Measurements from ENCODE around the gene SSBP3. TPM values are rescaled to one million over a fixed set of nuclear protein-coding genes. Genes with fewer than 3 reads are reported as not detected.

SSBP3 gene
- total RNA-seq, 3 donors from 2014 or later (not counting 1 experiment from before 2014, with no cell fraction given): 162 to 224 (median 164) TPM

DNA sequence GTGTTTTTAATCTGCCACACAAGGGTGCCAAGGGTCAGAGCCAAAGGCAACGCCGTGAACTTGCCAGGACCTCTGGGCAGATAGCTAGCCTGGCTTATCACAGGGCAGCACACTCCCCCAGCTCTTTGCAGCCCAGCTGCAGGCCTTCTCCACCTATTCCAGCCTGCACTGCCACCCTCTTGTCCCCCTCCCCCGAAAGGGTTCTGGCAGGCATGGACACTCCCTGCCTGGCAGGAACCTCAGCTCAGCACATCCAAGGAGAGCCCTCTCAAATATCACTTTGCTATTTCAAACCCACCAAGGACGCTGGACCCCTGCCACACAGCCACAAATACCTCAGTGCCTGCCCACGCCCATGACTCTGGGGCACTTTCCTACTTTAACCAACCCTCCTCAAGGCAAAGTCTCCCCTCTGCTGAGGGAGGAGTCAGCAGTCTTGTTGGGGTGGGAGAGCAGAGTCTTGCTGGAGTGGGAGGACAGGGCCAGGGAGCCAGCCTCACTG is 9.1 kb downstream of the SSBP3 start:
- H3K27ac Mint-ChIP-seq: peak overlapping the region; percentile 29 to 70
- Histone ChIP-seq H3K27ac (ENCODE audit: low read length) (no peak overlapping the region), H3K4me3 (ENCODE audit: low read length) (no peak overlapping the region), H3K9me3 (ENCODE audit: control insufficient read depth, insufficient read depth, low read length) (no peaks in the 10 kb centered on the region), H3K36me3 (ENCODE audit: control insufficient read depth, insufficient read depth, low read length) (peaks cover 72% of the 10 kb centered on the region), H3K27me3 (ENCODE audit: control insufficient read depth, insufficient read depth, low read length) (no peaks in the 10 kb centered on the region), H3K4me1 (ENCODE audit: control insufficient read depth, insufficient read depth, low read length) (peaks cover 7% of the 10 kb centered on the region)
- TF ChIP-seq, protein P1, sequence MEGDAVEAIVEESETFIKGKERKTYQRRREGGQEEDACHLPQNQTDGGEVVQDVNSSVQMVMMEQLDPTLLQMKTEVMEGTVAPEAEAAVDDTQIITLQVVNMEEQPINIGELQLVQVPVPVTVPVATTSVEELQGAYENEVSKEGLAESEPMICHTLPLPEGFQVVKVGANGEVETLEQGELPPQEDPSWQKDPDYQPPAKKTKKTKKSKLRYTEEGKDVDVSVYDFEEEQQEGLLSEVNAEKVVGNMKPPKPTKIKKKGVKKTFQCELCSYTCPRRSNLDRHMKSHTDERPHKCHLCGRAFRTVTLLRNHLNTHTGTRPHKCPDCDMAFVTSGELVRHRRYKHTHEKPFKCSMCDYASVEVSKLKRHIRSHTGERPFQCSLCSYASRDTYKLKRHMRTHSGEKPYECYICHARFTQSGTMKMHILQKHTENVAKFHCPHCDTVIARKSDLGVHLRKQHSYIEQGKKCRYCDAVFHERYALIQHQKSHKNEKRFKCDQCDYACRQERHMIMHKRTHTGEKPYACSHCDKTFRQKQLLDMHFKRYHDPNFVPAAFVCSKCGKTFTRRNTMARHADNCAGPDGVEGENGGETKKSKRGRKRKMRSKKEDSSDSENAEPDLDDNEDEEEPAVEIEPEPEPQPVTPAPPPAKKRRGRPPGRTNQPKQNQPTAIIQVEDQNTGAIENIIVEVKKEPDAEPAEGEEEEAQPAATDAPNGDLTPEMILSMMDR (IDR thresholded peaks at IDR 0.05): no peak
- ATAC-seq: no peak
- intact Hi-C loops (cut with micrococcal nuclease): no loop called here
- H3K27me3 Mint-ChIP-seq (ENCODE audit: low read depth in 2 of 2): no peaks in the 10 kb centered on the region
- no peak overlapping the region for H3K4me3 Mint-ChIP-seq
- WGBS (ENCODE audit: insufficient coverage): 77% methylated on average over 4 of the region's 5 CpGs
- no peaks in the 10 kb centered on the region for H3K9me3 Mint-ChIP-seq
- peaks cover 43% of the 10 kb centered on the region for H3K36me3 Mint-ChIP-seq
- H3K4me1 Mint-ChIP-seq: peaks cover 79 to 86% of the 10 kb centered on the region in 2 donors
- no peak for DNase-seq

DNA sequence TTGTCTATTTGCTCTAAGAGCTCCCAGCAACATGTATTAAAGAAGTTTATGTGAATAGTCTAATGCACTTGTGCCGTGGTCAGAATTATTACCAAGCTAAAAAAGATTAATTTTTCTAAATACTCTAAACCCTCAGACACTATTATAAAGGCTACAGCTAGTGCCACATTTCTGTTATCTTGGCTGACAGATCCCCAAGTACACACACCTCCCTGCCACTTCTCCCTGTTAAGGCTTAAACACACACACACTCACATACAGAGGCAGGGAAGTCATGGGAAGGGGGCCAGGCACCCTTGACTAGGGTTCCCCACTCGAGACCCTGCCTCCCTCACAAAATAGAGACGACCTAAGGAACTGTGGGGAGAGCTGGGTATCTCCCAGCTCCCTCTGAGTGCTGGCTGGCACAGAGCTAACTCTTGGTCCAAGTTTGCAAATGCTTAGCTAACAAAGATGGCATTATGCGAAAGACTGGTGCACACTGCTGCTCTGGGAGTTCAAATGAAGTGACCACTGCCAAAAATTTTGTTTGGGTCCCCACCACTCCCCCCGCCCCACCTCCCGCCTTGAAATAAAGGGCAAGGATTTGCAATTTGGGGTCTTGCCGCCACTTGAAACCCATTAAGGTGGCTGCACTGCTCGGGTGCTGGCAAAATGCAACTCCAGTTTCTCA is 9.8 kb downstream of the SSBP3 start:
- intact Hi-C loops (cut with micrococcal nuclease): no loop called here
- no peak overlapping the region for H3K4me3 ChIP-seq (ENCODE audit: low read length)
- no peaks in the 10 kb centered on the region for H3K9me3 Mint-ChIP-seq
- no peaks in the 10 kb centered on the region for H3K27me3 Mint-ChIP-seq (ENCODE audit: low read depth in 2 of 2)
- ATAC-seq (no peak), DNase-seq (no peak)
- peaks cover 3% of the 10 kb centered on the region for H3K4me1 ChIP-seq (ENCODE audit: control insufficient read depth, insufficient read depth, low read length)
- peaks cover 35% of the 10 kb centered on the region for H3K36me3 Mint-ChIP-seq
- H3K36me3 ChIP-seq (ENCODE audit: control insufficient read depth, insufficient read depth, low read length): peaks cover 72% of the 10 kb centered on the region
- no peaks in the 10 kb centered on the region for H3K27me3 ChIP-seq (ENCODE audit: control insufficient read depth, insufficient read depth, low read length)
- H3K4me1 Mint-ChIP-seq: peaks cover 74 to 85% of the 10 kb centered on the region in 2 donors
- H3K4me3 Mint-ChIP-seq: peak overlapping the region; percentile 21
- peak overlapping the region; percentile 70 to 76 for H3K27ac Mint-ChIP-seq
- no peaks in the 10 kb centered on the region for H3K9me3 ChIP-seq (ENCODE audit: control insufficient read depth, insufficient read depth, low read length)
- TF ChIP-seq, protein P1 (IDR thresholded peaks at IDR 0.05): no peak
- 88% methylated on average over 8 of the region's 8 CpGs for WGBS (ENCODE audit: insufficient coverage)
- H3K27ac ChIP-seq (ENCODE audit: low read length): no peak overlapping the region

DNA sequence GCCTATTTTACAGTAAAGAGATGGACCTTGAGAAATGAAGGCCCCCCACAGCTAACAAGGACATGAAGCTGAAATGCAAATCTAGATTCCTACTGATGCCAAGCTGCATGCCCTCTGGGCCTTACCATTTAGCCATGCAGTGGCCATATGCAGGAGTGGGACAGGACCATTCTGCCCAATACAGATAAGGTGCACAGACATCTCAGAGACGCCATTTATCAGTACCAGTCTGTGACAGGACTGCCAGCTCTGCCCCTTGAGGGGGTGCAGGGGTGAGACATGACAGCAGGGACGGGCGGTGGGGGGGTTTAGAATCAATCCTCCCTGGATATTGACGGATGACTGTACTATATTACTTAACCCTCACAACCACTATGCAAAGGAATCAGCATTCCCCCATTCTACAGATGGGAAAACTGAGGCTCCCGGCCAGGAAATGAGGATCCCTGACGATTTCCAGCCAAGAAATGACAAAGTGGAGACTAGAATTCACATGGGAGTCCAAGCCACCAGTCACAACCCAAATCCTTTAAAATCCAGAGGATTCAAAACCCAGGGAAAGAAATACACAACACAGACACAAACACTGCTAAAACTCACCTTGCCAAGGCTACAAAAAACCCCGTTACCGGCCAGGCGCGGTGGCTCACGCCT is 10.8 kb downstream of the SSBP3 start:
- 98% methylated on average over 11 of the region's 11 CpGs for WGBS (ENCODE audit: insufficient coverage)
- Histone ChIP-seq H3K27ac (ENCODE audit: low read length) (no peak overlapping the region), H3K4me1 (ENCODE audit: control insufficient read depth, insufficient read depth, low read length) (no peaks in the 10 kb centered on the region), H3K27me3 (ENCODE audit: control insufficient read depth, insufficient read depth, low read length) (no peaks in the 10 kb centered on the region), H3K36me3 (ENCODE audit: control insufficient read depth, insufficient read depth, low read length) (peaks cover 66% of the 10 kb centered on the region), H3K4me3 (ENCODE audit: low read length) (no peak overlapping the region), H3K9me3 (ENCODE audit: control insufficient read depth, insufficient read depth, low read length) (no peaks in the 10 kb centered on the region)
- DNase-seq (no peak), ATAC-seq (no peak)
- intact Hi-C loops (cut with micrococcal nuclease): no loop called here
- Mint-ChIP-seq H3K36me3 (peaks cover 27% of the 10 kb centered on the region), H3K9me3 (no peaks in the 10 kb centered on the region), H3K27me3 (ENCODE audit: low read depth in 2 of 2) (no peaks in the 10 kb centered on the region), H3K4me1 (peaks cover 71 to 84% of the 10 kb centered on the region in 2 donors), H3K27ac (peak overlapping the region in 1 of 2 donors; percentile 70), H3K4me3 (no peak overlapping the region)
- TF ChIP-seq, protein P1 (IDR thresholded peaks at IDR 0.05): no peak

Measured in natural killer cell (primary cell).